ENCODE results near the gene PWWP2A. TPM values are rescaled to one million over a fixed set of nuclear protein-coding genes. Genes with fewer than 3 reads are reported as not detected.

PWWP2A gene
- total RNA-seq, 2 donors from 2014 or later = 27.0 to 75.5 TPM

DNA sequence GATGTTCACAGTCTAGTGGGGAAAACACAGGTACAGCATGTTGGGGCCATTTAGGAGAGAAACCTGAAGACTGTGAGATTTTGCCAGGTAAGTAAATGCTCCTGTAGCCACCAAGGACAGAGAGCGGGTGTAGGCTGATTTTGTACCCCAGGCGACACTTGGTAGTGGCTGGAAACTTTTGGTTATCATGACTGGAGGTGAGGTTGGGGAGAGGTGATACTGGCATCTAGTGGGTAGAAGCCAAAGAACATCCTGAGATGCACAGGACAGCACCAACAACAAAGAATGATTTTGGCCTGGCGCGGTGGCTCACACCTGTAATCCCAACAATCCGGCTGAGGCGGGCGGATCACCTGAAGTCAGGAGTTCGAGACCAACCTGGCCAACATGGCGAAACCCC lies 38.8 kb upstream of the PWWP2A start:
- intact Hi-C loops (cut with DNase I) = no loop called here
- Histone ChIP-seq H3K27ac (no peak overlapping the region), H3K9me3 (no peaks in the 10 kb centered on the region), H3K36me3 (replicated peaks in 1 of 2; ENCODE audit: insufficient read depth in 1 of 2, low read depth in 2 of 2) (no peaks in the 10 kb centered on the region), H3K27me3 (no peaks in the 10 kb centered on the region), H3K4me3 (no peak overlapping the region), H3K4me1 (peaks cover 29% of the 10 kb centered on the region)
- TF ChIP-seq POLR2A (IDR thresholded peaks at IDR 0.05) = no peak
- TF ChIP-seq, protein P1, sequence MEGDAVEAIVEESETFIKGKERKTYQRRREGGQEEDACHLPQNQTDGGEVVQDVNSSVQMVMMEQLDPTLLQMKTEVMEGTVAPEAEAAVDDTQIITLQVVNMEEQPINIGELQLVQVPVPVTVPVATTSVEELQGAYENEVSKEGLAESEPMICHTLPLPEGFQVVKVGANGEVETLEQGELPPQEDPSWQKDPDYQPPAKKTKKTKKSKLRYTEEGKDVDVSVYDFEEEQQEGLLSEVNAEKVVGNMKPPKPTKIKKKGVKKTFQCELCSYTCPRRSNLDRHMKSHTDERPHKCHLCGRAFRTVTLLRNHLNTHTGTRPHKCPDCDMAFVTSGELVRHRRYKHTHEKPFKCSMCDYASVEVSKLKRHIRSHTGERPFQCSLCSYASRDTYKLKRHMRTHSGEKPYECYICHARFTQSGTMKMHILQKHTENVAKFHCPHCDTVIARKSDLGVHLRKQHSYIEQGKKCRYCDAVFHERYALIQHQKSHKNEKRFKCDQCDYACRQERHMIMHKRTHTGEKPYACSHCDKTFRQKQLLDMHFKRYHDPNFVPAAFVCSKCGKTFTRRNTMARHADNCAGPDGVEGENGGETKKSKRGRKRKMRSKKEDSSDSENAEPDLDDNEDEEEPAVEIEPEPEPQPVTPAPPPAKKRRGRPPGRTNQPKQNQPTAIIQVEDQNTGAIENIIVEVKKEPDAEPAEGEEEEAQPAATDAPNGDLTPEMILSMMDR (IDR thresholded peaks at IDR 0.05) = no peak
- DNase-seq (no peak), ATAC-seq (no peak)
- 93 to 95% methylated on average over 7 to 9 of the region's 9 CpGs for WGBS, 2 donors

DNA sequence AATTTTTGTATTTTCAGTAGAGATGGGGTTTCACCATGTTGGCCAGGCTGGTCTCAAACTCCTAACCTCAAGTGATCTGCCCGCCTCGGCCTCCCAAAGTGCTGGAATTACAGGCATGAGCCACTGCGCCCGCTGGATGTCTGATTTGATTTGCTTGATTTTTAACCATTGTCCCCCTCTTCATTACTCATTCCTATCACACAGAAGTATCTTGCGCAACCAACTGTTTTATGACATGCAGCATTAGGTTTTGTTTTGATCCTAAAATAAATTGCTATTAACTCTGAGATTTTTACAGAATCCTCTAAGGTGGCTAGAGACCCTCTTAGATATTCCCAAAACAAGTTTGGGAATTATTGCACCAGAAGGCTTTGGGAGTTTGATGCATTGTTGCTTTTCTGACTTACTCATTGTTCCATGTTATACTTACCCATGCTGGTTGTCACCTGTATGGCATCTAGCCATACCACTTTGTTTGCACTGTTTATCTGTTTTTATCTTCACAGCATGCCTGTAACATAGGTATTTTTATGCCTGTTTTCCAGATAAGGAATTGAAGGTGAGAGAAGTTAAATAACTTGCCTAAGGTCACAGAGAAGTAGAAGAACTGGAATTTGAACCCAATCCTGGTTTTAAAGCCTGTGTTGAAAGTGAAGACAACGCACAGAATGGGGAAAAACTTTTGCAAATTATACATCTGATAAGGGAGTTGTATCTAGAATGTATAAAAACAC lies 35.9 kb upstream of the PWWP2A start:
- DNase-seq (peak in 2 of 4 donors; percentile 14 to 35), ATAC-seq (peak; percentile 81)
- peaks cover 17% of the 10 kb centered on the region for H3K4me1 ChIP-seq
- no peak overlapping the region for H3K4me3 ChIP-seq
- peak overlapping the region in 3 of 4 donors; percentile 34 to 61 (median 51) for H3K27ac ChIP-seq
- no peaks in the 10 kb centered on the region for H3K36me3 ChIP-seq (replicated peaks in 1 of 2; ENCODE audit: insufficient read depth in 1 of 2, low read depth in 2 of 2)
- H3K9me3 ChIP-seq = no peaks in the 10 kb centered on the region
- 58 to 62% methylated on average over 6 of the region's 6 CpGs for WGBS, 2 donors
- TF ChIP-seq, protein P1 (IDR thresholded peaks at IDR 0.05) = no peak
- no peak for TF ChIP-seq POLR2A (IDR thresholded peaks at IDR 0.05)
- no peaks in the 10 kb centered on the region for H3K27me3 ChIP-seq
- intact Hi-C loops (cut with DNase I) = no loop called here

DNA sequence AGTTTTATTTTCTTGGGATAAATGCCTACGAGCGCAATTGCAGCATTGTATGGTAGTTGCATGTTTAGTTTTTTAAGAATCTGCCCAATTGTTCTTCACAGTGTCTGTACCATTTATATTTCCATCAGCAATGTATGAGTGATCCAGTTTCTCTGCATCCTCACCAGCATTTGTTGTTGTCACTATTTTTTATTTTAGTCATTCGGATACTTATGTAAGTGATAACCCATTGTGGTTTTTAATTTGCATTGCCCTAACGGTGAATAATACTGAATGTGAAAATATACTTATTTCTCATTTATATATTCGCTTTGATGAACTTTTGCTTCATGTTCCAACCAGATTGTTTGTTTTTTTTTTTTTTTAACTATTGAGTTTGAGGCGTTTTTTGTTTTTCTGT lies 33.7 kb upstream of the PWWP2A start:
- peaks cover 12% of the 10 kb centered on the region for H3K4me1 ChIP-seq
- no peaks in the 10 kb centered on the region for H3K27me3 ChIP-seq
- ATAC-seq (no peak), DNase-seq (no peak)
- 87 to 90% methylated on average over 6 of the region's 6 CpGs for WGBS, 2 donors
- no peaks in the 10 kb centered on the region for H3K36me3 ChIP-seq (replicated peaks in 1 of 2; ENCODE audit: insufficient read depth in 1 of 2, low read depth in 2 of 2)
- no peak overlapping the region for H3K4me3 ChIP-seq
- TF ChIP-seq POLR2A (IDR thresholded peaks at IDR 0.05) = no peak
- H3K9me3 ChIP-seq = no peaks in the 10 kb centered on the region
- H3K27ac ChIP-seq = no peak overlapping the region
- intact Hi-C loops (cut with DNase I) = no loop called here

DNA sequence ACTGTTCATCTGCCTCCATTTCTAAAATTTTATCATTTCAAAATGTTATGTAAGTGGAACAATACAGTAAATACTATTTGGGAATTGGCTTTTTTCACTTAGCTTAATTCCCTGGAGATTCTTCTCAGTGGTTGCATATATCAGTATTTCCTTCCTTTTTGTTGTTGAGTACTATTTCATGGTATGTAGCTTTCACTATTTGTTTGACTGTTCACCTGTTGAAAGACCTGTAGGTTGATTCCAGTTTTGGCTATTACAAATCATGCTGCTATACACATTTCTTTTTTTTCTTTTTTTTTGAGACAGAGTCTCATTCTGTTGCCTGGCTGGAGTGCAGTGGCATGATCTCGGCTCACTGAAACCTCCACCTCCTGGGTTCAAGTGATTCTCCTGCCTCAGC lies 33.0 kb upstream of the PWWP2A start:
- DNase-seq (no peak), ATAC-seq (no peak)
- H3K36me3 ChIP-seq (replicated peaks in 1 of 2; ENCODE audit: insufficient read depth in 1 of 2, low read depth in 2 of 2) = no peaks in the 10 kb centered on the region
- intact Hi-C loops (cut with DNase I) = no loop called here
- WGBS, 2 donors = 71 to 100% methylated on average over 1 of the region's 1 CpG
- H3K4me3 ChIP-seq = no peak overlapping the region
- no peaks in the 10 kb centered on the region for H3K27me3 ChIP-seq
- no peak overlapping the region for H3K27ac ChIP-seq
- TF ChIP-seq, protein P1 (IDR thresholded peaks at IDR 0.05) = no peak
- TF ChIP-seq POLR2A (IDR thresholded peaks at IDR 0.05) = no peak
- H3K9me3 ChIP-seq = no peaks in the 10 kb centered on the region
- H3K4me1 ChIP-seq = peaks cover 12% of the 10 kb centered on the region

DNA sequence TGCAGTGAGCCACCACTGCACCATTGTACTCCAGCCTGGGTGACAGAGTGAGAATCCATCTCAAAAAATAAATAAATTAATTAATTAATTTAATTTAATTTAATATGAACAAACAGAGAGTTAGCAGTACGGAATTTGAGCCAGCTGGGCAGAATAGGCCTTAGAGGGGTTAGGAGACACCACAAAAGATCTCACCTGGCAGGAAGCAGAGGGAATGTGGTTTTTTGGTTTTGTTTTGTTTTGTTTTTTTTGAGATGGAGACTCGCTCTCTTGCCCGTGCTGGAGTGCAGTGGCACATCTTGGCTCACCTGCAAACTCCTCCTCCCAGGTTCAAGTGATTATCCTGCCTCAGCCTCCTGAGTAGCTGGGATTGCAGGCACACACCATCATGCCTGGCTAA lies 31.8 kb upstream of the PWWP2A start:
- peaks cover 12% of the 10 kb centered on the region for H3K4me1 ChIP-seq
- no peaks in the 10 kb centered on the region for H3K36me3 ChIP-seq (replicated peaks in 1 of 2; ENCODE audit: insufficient read depth in 1 of 2, low read depth in 2 of 2)
- H3K4me3 ChIP-seq = no peak overlapping the region
- intact Hi-C loops (cut with DNase I) = no loop called here
- DNase-seq = no peak
- H3K27me3 ChIP-seq = no peaks in the 10 kb centered on the region
- no peak overlapping the region for H3K27ac ChIP-seq
- WGBS, 2 donors = 81 to 89% methylated on average over 3 of the region's 3 CpGs
- H3K9me3 ChIP-seq = no peaks in the 10 kb centered on the region
- TF ChIP-seq, protein P1 (IDR thresholded peaks at IDR 0.05) = no peak
- no peak for TF ChIP-seq POLR2A (IDR thresholded peaks at IDR 0.05)
- no peak for ATAC-seq
